CD4-positive, CD25-positive, alpha-beta regulatory T cell (primary cell): Measurements from ENCODE around the gene ZNF512B. TPM values are rescaled to one million over a fixed set of nuclear protein-coding genes. Genes with fewer than 3 reads are reported as not detected.

Source experiments
- ATAC-seq, 2 donors: fragments of 150-1000 bp; cut with Tn5 transposase; one replicate each; pipeline ENCODE4 v1.10.0; 2021; ENCODE audit warnings: low read depth in 2 of 2, moderate number of reproducible peaks in 2 of 2, moderate library complexity in 1 of 2
- DNase-seq, 3 donors: peaks; one replicate each; pipeline versions ENCODE4 v3.0.0 to v3.0.0-alpha.2; 2012 to 2022; ENCODE audit warnings: mixed read lengths in 1 of 3
- H3K27ac ChIP-seq: one replicate; pipeline ENCODE4 v1.7.0; 2013; ENCODE audit warnings: mild to moderate bottlenecking, low read length; ENCODE audit not compliant: insufficient read depth, poor library complexity, severe bottlenecking
- H3K27me3 ChIP-seq: one replicate; pipeline ENCODE4 v1.7.0; 2013; ENCODE audit warnings: low read length; ENCODE audit not compliant: control insufficient read depth, insufficient read depth
- H3K36me3 ChIP-seq: one replicate; pipeline ENCODE4 v1.7.0; 2013; ENCODE audit warnings: mild to moderate bottlenecking, low read length, moderate library complexity; ENCODE audit not compliant: control insufficient read depth, insufficient read depth
- H3K4me1 ChIP-seq: 2 replicates; pipeline ENCODE4 v1.7.0; 2013; ENCODE audit warnings: mild to moderate bottlenecking, low read length; ENCODE audit not compliant: insufficient read depth, control insufficient read depth, poor library complexity, severe bottlenecking
- H3K4me3 ChIP-seq: one replicate; pipeline ENCODE4 v1.7.0; 2013; ENCODE audit warnings: low read depth, mild to moderate bottlenecking, low read length, moderate library complexity
- H3K9me3 ChIP-seq, 2 experiments: 1 replicate in 1 of 2; 2 replicates in 1 of 2; pipeline ENCODE4 v1.7.0; 2013; ENCODE audit warnings: low read length in 2 of 2, mild to moderate bottlenecking in 1 of 2, moderate library complexity in 1 of 2; ENCODE audit not compliant: control insufficient read depth in 2 of 2
- H3K27ac Mint-ChIP-seq, 3 donors: one replicate each; pipeline ENCODE4 v1.8.0; 2020 to 2022; ENCODE audit warnings: mild to moderate bottlenecking in 3 of 3, mixed read lengths in 3 of 3, moderate library complexity in 2 of 3
- H3K27me3 Mint-ChIP-seq: one replicate; pipeline ENCODE4 v1.8.0; 2022; ENCODE audit warnings: mild to moderate bottlenecking, mixed read lengths
- H3K36me3 Mint-ChIP-seq: one replicate; pipeline ENCODE4 v1.8.0; 2020; ENCODE audit warnings: mixed read lengths
- H3K4me1 Mint-ChIP-seq, 4 donors: one replicate each; pipeline ENCODE4 v1.8.0; 2020 to 2022; ENCODE audit warnings: mixed read lengths in 4 of 4, mild to moderate bottlenecking in 1 of 4
- H3K4me3 Mint-ChIP-seq, 4 donors: one replicate each; pipeline ENCODE4 v1.8.0; 2020 to 2022; ENCODE audit warnings: mild to moderate bottlenecking in 4 of 4, mixed read lengths in 4 of 4, moderate library complexity in 3 of 4
- H3K9me3 Mint-ChIP-seq, 7 donors: one replicate each; pipeline ENCODE4 v1.8.0; 2020 to 2022; ENCODE audit warnings: mixed read lengths in 7 of 7, mild to moderate bottlenecking in 3 of 7, moderate library complexity in 2 of 7
- polyA plus RNA-seq, 4 donors: library from polyadenylated mRNA; unstranded; fragments of 300-500 nt; fragmentation: Illumina TruSeq; gene quantifications; one replicate each; pipeline ENCODE4 v1.2.3, GENCODE V29; 2021
- total RNA-seq: library from RNA; stranded (reverse); gene quantifications from one replicate; pipeline ENCODE4 v1.2.3, GENCODE V29; 2022

Gene ZNF512B
- total and polyA plus RNA-seq, 5 donors from 2014 or later, result 0.41 to 21.2 (median 0.47) TPM

- DNase-seq (no peak), ATAC-seq (no peak)
- peaks cover 15% of the 10 kb centered on the region for H3K36me3 ChIP-seq
- peak overlapping the region; percentile 70 to 93 (median 79) for H3K4me3 Mint-ChIP-seq
- H3K27me3 Mint-ChIP-seq, result no peaks in the 10 kb centered on the region
- no peaks in the 10 kb centered on the region for H3K9me3 ChIP-seq
- no peak overlapping the region for H3K4me3 ChIP-seq
- H3K27me3 ChIP-seq, result no peaks in the 10 kb centered on the region
- peak overlapping the region in 1 of 3 donors; percentile 53 for H3K27ac Mint-ChIP-seq
- H3K27ac ChIP-seq, result no peak overlapping the region
- H3K36me3 Mint-ChIP-seq, result peaks cover 7% of the 10 kb centered on the region
- peaks cover 0 to 2% (median 0%) of the 10 kb centered on the region in 7 donors for H3K9me3 Mint-ChIP-seq
- peaks cover 20% of the 10 kb centered on the region for H3K4me1 ChIP-seq
- H3K4me1 Mint-ChIP-seq, result peaks cover 0 to 32% (median 13%) of the 10 kb centered on the region in 4 donors
These were observed 1.1 kb upstream of the ZNF512B start for GRCh38 chr20:63970714-63971431.

- Mint-ChIP-seq H3K36me3 (peaks cover 3% of the 10 kb centered on the region), H3K27me3 (no peaks in the 10 kb centered on the region), H3K4me1 (peaks cover 0 to 28% (median 12%) of the 10 kb centered on the region in 4 donors), H3K27ac (peak overlapping the region; percentile 64 to 93 (median 91)), H3K4me3 (peak overlapping the region; percentile 80 to 90 (median 87)), H3K9me3 (peaks cover 0 to 2% (median 0%) of the 10 kb centered on the region in 7 donors)
- peaks cover 19% of the 10 kb centered on the region for H3K4me1 ChIP-seq
- ATAC-seq (peak in 1 of 2 donors; percentile 27), DNase-seq (peak in 1 of 3 donors; percentile 37)
- peak overlapping the region; percentile 68 for H3K27ac ChIP-seq
- H3K9me3 ChIP-seq, result no peaks in the 10 kb centered on the region
- no peaks in the 10 kb centered on the region for H3K27me3 ChIP-seq
- peak overlapping the region; percentile 51 for H3K4me3 ChIP-seq
- peaks cover 3% of the 10 kb centered on the region for H3K36me3 ChIP-seq
These were observed 586 bp downstream of the ZNF512B start for GRCh38 chr20:63968928-63969760.

GRCh38 chr20:63968136-63968927, 1.4 kb downstream of the ZNF512B start:
- Histone ChIP-seq H3K27ac (peak overlapping the region; percentile 68), H3K4me3 (no peak overlapping the region), H3K9me3 (no peaks in the 10 kb centered on the region), H3K27me3 (no peaks in the 10 kb centered on the region), H3K4me1 (peaks cover 14% of the 10 kb centered on the region), H3K36me3 (peaks cover 7% of the 10 kb centered on the region)
- DNase-seq, result no peak
- no peaks in the 10 kb centered on the region for H3K27me3 Mint-ChIP-seq
- no peak for ATAC-seq
- peaks cover 3% of the 10 kb centered on the region for H3K36me3 Mint-ChIP-seq
- peak overlapping the region; percentile 64 to 93 (median 91) for H3K27ac Mint-ChIP-seq
- peaks cover 0 to 19% (median 9%) of the 10 kb centered on the region in 4 donors for H3K4me1 Mint-ChIP-seq
- peaks cover 0 to 2% (median 0%) of the 10 kb centered on the region in 7 donors for H3K9me3 Mint-ChIP-seq
- peak overlapping the region; percentile 80 to 90 (median 87) for H3K4me3 Mint-ChIP-seq

GRCh38 chr20:63967330-63968135, 2.2 kb downstream of the ZNF512B start:
- no peak for ATAC-seq
- peaks cover 7% of the 10 kb centered on the region for H3K36me3 ChIP-seq
- no peak overlapping the region for H3K4me3 ChIP-seq
- peaks cover 0 to 19% (median 8%) of the 10 kb centered on the region in 4 donors for H3K4me1 Mint-ChIP-seq
- peaks cover 0 to 2% (median 0%) of the 10 kb centered on the region in 7 donors for H3K9me3 Mint-ChIP-seq
- peak overlapping the region in 1 of 3 donors; percentile 64 for H3K27ac Mint-ChIP-seq
- H3K27ac ChIP-seq, result no peak overlapping the region
- peaks cover 4% of the 10 kb centered on the region for H3K36me3 Mint-ChIP-seq
- DNase-seq, result no peak
- no peaks in the 10 kb centered on the region for H3K27me3 ChIP-seq
- H3K27me3 Mint-ChIP-seq, result no peaks in the 10 kb centered on the region
- peaks cover 14% of the 10 kb centered on the region for H3K4me1 ChIP-seq
- no peaks in the 10 kb centered on the region for H3K9me3 ChIP-seq
- H3K4me3 Mint-ChIP-seq, result peak overlapping the region in 2 of 4 donors; percentile 84 to 90

GRCh38 chr20:63966944-63967322, 2.8 kb downstream of the ZNF512B start:
- Histone ChIP-seq H3K9me3 (no peaks in the 10 kb centered on the region), H3K27ac (no peak overlapping the region), H3K4me3 (no peak overlapping the region), H3K36me3 (peaks cover 10% of the 10 kb centered on the region), H3K4me1 (peaks cover 14% of the 10 kb centered on the region), H3K27me3 (no peaks in the 10 kb centered on the region)
- Mint-ChIP-seq H3K4me1 (peaks cover 0 to 16% (median 7%) of the 10 kb centered on the region in 4 donors), H3K36me3 (peaks cover 4% of the 10 kb centered on the region), H3K9me3 (peaks cover 0 to 2% (median 0%) of the 10 kb centered on the region in 7 donors), H3K4me3 (peak overlapping the region in 2 of 4 donors; percentile 41 to 47), H3K27me3 (no peaks in the 10 kb centered on the region), H3K27ac (no peak overlapping the region)
- ATAC-seq (no peak), DNase-seq (no peak)

- H3K4me1 ChIP-seq, result peaks cover 14% of the 10 kb centered on the region
- Mint-ChIP-seq H3K27ac (no peak overlapping the region), H3K27me3 (no peaks in the 10 kb centered on the region), H3K9me3 (peaks cover 0 to 2% (median 0%) of the 10 kb centered on the region in 7 donors), H3K36me3 (peaks cover 7% of the 10 kb centered on the region), H3K4me3 (peak overlapping the region in 3 of 4 donors; percentile 41 to 58 (median 47)), H3K4me1 (peaks cover 0 to 13% (median 5%) of the 10 kb centered on the region in 4 donors)
- ATAC-seq (no peak), DNase-seq (no peak)
- H3K4me3 ChIP-seq, result no peak overlapping the region
- H3K36me3 ChIP-seq, result peaks cover 16% of the 10 kb centered on the region
- H3K9me3 ChIP-seq, result no peaks in the 10 kb centered on the region
- H3K27me3 ChIP-seq, result no peaks in the 10 kb centered on the region
- H3K27ac ChIP-seq, result no peak overlapping the region
These were observed 3.4 kb downstream of the ZNF512B start for GRCh38 chr20:63966172-63966943.
